K562 (cell line): ENCODE data around the gene FSTL3. TPM values are rescaled to one million over a fixed set of nuclear protein-coding genes. Genes with fewer than 3 reads are reported as not detected.

ENCODE experiments used
- ATF7 ChIP-seq: fragments of 450-650 bp; IDR thresholded peaks from 2 replicates; pipeline ENCODE4 v1.7.1; 2014; ENCODE audit warnings: mild to moderate bottlenecking, moderate library complexity
- BHLHE40 ChIP-seq: IDR thresholded peaks from 2 replicates; pipeline ENCODE4 v1.6.1; 2011; ENCODE audit warnings: low read length, improper control_type of control experiment
- BMI1 ChIP-seq: fragments of 150-350 bp; IDR thresholded peaks from 2 replicates; pipeline ENCODE4 v1.6.1; 2014; ENCODE audit warnings: low read length
- CTBP1 ChIP-seq: fragments of 450-650 bp; IDR thresholded peaks from 2 replicates; pipeline ENCODE4 v1.6.1; 2016; ENCODE audit warnings: borderline replicate concordance
- CXXC5 ChIP-seq: fragments of 250-450 bp; sonication (Bioruptor Pico); IDR thresholded peaks from 2 replicates; pipeline ENCODE4 v1.8.0; 2022; ENCODE audit warnings: inconsistent platforms, mild to moderate bottlenecking, moderate library complexity
- MYNN ChIP-seq, 2 experiments: sonication (generic); formaldehyde crosslinking in 1 of 2; IDR thresholded peaks; 2 replicates each; pipeline versions ENCODE4 v1.5.0 to v1.6.1; 2016 to 2020; ENCODE audit warnings: antibody characterized with exemption in 1 of 2, missing genetic modification reagents in 1 of 2
- NFYB ChIP-seq: IDR thresholded peaks from 2 replicates; pipeline ENCODE4 v1.6.1; 2011; ENCODE audit warnings: mild to moderate bottlenecking, moderate library complexity; ENCODE audit not compliant: insufficient read length; ENCODE audit errors: extremely low read depth
- POLR2AphosphoS5 ChIP-seq: IDR thresholded peaks from 2 replicates; pipeline ENCODE4 v1.6.1; 2011; ENCODE audit warnings: mild to moderate bottlenecking, low read depth, low read length, moderate library complexity; ENCODE audit not compliant: control insufficient read depth, insufficient read depth
- POU5F1 ChIP-seq: fragments of 150-350 bp; IDR thresholded peaks from 2 replicates; pipeline ENCODE4 v1.6.1; 2014; ENCODE audit warnings: borderline replicate concordance, low read length, low read depth, mild to moderate bottlenecking; ENCODE audit not compliant: partially characterized antibody
- SRF ChIP-seq, 2 experiments: fragments of 250-450, 450-650 bp in 1 of 2; sonication (Bioruptor Pico) in 1 of 2; sonication (generic) in 1 of 2; formaldehyde crosslinking; IDR thresholded peaks; 2 replicates each; pipeline versions ENCODE4 v1.5.0 to v1.5.1; 2020 to 2022; ENCODE audit warnings: mild to moderate bottlenecking in 1 of 2, missing genetic modification reagents in 1 of 2
- SUPT5H ChIP-seq: fragments of 450-650 bp; IDR thresholded peaks from 2 replicates; pipeline ENCODE4 v1.6.1; 2016
- ZNF551 ChIP-seq: fragments of 250-450 bp; sonication (Bioruptor Pico); IDR thresholded peaks from 2 replicates; pipeline ENCODE4 v1.5.0; 2021; ENCODE audit warnings: mild to moderate bottlenecking, moderate library complexity
- polyA plus RNA-seq, 8 experiments: library from polyadenylated mRNA; depleted of rRNA in 4 of 8; stranded (reverse) in 5 of 8; unstranded in 3 of 8; fragments of >200 nt; fragmentation: Nextera tagmentation in 2 of 8; fragmentation: Illumina TruSeq in 1 of 8; extraction: Ambion mirVana in 2 of 8; extraction: Trizol in 1 of 8; gene quantifications; 2 replicates each; pipeline versions ENCODE4 v1.2.1 to v1.2.3, GENCODE V29; 2011 to 2014; ENCODE audit warnings: inconsistent platforms in 1 of 8, missing spikeins in 1 of 8
- total RNA-seq, 7 experiments: library from RNA; depleted of rRNA in 6 of 7; stranded (reverse); fragments of >200 nt in 6 of 7; fragmentation: Illumina TruSeq in 2 of 7; extraction: Trizol in 2 of 7; gene quantifications; 2 replicates each; pipeline versions ENCODE4 v1.2.1 to v1.2.3, GENCODE V29; 2011 to 2021; ENCODE audit warnings: low replicate concordance in 1 of 7
- TF ChIP-seq, protein P1 (sequence below), 2 experiments: fragments of 450-650 bp; conservative IDR thresholded peaks; 2 replicates each; pipeline ENCODE4 v1.6.1; 2017; ENCODE audit warnings: mild to moderate bottlenecking in 2 of 2, moderate library complexity in 2 of 2
- TF ChIP-seq, protein P2 (sequence below): fragments of 250-450 bp; sonication (Bioruptor Pico); IDR thresholded peaks from 2 replicates; pipeline ENCODE4 v1.5.0; 2022; ENCODE audit warnings: mild to moderate bottlenecking
- TF ChIP-seq, protein P3 (sequence below): fragments of 450-650 bp; IDR thresholded peaks from 2 replicates; pipeline ENCODE4 v1.6.1; 2016; ENCODE audit warnings: low read depth

Gene FSTL3
- total and polyA plus RNA-seq, 9 of the 15 experiments (the other 6 are each of a cell fraction or from before 2014, with no cell fraction given) = 0.35 to 6.8 (median 4.2) TPM; not detected in 1

DNA sequence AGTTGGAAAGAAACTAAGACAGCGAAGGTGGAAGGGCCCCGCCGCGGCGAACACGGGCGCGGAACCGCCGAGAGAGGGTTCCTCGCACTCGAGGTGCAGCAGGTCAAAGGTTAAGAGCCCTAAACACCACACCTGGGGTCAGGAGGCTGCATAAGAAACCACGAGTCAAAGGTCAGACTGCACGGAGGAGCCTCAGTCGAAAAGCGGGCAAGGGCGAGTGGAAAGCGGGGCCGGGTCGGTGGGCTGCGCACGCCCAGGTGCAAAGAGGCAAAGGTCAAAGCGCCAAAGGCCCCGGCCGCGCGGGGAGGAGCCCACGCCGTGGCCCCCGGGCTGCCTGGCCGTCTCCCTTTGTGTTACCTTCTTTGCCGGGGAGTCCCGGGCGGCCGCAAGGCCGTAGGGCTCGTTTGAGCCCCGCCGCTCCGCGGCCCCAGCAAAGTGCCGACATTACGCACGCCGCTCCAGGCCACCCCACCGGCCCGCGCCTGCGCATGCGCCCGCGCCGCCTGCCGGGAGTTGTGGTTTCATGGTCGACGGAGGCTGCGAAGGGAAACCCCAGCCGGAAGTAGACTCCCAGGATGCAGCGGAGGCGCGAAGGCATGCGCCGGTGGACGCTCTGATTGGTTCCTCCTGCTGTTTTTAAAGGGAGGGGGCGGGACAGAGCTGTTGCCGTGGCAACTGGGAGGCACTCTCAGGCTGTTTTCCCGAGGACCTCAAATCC is 43.0 kb upstream of the FSTL3 start, which contains the start of gene POLRMT (continued):
- TF ChIP-seq, protein P1, sequence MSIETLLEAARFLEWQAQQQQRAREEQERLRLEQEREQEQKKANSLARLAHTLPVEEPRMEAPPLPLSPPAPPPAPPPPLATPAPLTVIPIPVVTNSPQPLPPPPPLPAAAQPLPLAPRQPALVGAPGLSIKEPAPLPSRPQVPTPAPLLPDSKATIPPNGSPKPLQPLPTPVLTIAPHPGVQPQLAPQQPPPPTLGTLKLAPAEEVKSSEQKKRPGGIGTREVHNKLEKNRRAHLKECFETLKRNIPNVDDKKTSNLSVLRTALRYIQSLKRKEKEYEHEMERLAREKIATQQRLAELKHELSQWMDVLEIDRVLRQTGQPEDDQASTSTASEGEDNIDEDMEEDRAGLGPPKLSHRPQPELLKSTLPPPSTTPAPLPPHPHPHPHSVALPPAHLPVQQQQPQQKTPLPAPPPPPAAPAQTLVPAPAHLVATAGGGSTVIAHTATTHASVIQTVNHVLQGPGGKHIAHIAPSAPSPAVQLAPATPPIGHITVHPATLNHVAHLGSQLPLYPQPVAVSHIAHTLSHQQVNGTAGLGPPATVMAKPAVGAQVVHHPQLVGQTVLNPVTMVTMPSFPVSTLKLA (conservative IDR thresholded peaks at IDR 0.05) = peak; percentile 65 to 82
- TF ChIP-seq BMI1 (peak; percentile 93), ZNF551 (CRISPR knock-in tag) (no peak), NFYB (peak; percentile 81), POU5F1 (peak; percentile 88), CTBP1 (0 out of 2 replicates have a peak, but pooled peaks have one; percentile 35), BHLHE40 (0 out of 2 replicates have a peak, but pooled peaks have one; percentile 5), SRF (CRISPR knock-in tag; IDR thresholded peaks at IDR 0.05) (peak in 1 of 2 experiments; percentile 55; a peak in 1 of 4 replicates), CXXC5 (CRISPR knock-in tag) (peak; percentile 48), MYNN (IDR thresholded peaks at IDR 0.05) (no peak), MYNN (CRISPR knock-in tag; IDR thresholded peaks at IDR 0.05) (no peak), POLR2AphosphoS5 (peak; percentile 41; the same call in 1 of the 2 replicates), ATF7 (peak; percentile 52; the same call in 1 of the 2 replicates), SUPT5H (peak; percentile 30)
- TF ChIP-seq, protein P2, sequence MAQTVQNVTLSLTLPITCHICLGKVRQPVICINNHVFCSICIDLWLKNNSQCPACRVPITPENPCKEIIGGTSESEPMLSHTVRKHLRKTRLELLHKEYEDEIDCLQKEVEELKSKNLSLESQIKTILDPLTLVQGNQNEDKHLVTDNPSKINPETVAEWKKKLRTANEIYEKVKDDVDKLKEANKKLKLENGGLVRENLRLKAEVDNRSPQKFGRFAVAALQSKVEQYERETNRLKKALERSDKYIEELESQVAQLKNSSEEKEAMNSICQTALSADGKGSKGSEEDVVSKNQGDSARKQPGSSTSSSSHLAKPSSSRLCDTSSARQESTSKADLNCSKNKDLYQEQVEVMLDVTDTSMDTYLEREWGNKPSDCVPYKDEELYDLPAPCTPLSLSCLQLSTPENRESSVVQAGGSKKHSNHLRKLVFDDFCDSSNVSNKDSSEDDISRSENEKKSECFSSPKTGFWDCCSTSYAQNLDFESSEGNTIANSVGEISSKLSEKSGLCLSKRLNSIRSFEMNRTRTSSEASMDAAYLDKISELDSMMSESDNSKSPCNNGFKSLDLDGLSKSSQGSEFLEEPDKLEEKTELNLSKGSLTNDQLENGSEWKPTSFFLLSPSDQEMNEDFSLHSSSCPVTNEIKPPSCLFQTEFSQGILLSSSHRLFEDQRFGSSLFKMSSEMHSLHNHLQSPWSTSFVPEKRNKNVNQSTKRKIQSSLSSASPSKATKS = no peak
- TF ChIP-seq, protein P3, sequence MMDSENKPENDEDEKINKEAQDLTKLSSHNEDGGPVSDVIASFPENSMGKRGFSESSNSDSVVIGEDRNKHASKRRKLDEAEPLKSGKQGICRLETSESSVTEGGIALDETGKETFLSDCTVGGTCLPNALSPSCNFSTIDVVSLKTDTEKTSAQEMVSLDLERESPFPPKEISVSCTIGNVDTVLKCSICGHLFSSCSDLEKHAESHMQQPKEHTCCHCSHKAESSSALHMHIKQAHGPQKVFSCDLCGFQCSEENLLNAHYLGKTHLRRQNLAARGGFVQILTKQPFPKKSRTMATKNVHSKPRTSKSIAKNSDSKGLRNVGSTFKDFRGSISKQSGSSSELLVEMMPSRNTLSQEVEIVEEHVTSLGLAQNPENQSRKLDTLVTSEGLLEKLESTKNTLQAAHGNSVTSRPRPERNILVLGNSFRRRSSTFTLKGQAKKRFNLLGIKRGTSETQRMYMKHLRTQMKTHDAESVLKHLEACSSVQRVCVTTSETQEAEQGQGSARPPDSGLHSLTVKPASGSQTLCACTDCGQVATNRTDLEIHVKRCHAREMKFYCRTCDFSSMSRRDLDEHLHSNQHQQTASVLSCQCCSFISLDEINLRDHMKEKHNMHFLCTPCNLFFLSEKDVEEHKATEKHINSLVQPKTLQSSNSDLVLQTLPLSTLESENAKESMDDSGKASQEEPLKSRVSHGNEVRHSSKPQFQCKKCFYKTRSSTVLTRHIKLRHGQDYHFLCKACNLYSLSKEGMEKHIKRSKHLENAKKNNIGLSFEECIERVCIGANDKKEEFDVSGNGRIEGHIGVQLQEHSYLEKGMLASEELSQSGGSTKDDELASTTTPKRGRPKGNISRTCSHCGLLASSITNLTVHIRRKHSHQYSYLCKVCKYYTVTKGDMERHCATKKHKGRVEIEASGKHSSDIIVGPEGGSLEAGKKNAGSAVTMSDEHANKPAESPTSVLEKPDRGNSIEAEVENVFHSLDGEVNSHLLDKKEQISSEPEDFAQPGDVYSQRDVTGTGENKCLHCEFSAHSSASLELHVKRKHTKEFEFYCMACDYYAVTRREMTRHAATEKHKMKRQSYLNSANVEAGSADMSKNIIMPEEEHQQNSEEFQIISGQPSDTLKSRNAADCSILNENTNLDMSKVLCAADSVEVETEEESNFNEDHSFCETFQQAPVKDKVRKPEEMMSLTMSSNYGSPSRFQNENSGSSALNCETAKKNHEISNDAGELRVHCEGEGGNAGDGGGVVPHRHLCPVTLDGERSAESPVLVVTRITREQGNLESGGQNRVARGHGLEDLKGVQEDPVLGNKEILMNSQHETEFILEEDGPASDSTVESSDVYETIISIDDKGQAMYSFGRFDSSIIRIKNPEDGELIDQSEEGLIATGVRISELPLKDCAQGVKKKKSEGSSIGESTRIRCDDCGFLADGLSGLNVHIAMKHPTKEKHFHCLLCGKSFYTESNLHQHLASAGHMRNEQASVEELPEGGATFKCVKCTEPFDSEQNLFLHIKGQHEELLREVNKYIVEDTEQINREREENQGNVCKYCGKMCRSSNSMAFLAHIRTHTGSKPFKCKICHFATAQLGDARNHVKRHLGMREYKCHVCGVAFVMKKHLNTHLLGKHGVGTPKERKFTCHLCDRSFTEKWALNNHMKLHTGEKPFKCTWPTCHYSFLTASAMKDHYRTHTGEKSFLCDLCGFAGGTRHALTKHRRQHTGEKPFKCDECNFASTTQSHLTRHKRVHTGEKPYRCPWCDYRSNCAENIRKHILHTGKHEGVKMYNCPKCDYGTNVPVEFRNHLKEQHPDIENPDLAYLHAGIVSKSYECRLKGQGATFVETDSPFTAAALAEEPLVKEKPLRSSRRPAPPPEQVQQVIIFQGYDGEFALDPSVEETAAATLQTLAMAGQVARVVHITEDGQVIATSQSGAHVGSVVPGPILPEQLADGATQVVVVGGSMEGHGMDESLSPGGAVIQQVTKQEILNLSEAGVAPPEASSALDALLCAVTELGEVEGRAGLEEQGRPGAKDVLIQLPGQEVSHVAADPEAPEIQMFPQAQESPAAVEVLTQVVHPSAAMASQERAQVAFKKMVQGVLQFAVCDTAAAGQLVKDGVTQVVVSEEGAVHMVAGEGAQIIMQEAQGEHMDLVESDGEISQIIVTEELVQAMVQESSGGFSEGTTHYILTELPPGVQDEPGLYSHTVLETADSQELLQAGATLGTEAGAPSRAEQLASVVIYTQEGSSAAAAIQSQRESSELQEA = peak; percentile 93
